Measurements from ENCODE around the gene PTPMT1. TPM values are rescaled to one million over a fixed set of nuclear protein-coding genes. Genes with fewer than 3 reads are reported as not detected.

Gene PTPMT1
- total RNA-seq, 3 donors from 2014 or later, result 47.1 to 54.7 (median 48.8) TPM

Other genes starting within 250 kb of the PTPMT1 start
- not detected for gene MYBPC3, start 212.9 kb upstream of the PTPMT1 start, total RNA-seq
- 1 to 10 TPM in 2 of 3 donors, under 1 TPM in 1; 0.74 to 2.3 (median 1.1) TPM for gene SPI1, start 187.1 kb upstream of the PTPMT1 start, total RNA-seq
- gene SLC39A13, start 157.0 kb upstream of the PTPMT1 start, total RNA-seq, result 10 to 100 TPM; 18.7 to 20.8 (median 19.5) TPM
- gene PSMC3, start 139.2 kb upstream of the PTPMT1 start, total RNA-seq, result 100 to 1,000 TPM; 275 to 300 (median 299) TPM
- under 1 TPM; 0.46 to 0.53 (median 0.52) TPM for gene RAPSN, start 116.5 kb upstream of the PTPMT1 start, total RNA-seq
- gene CELF1, start 12.5 kb upstream of the PTPMT1 start, total RNA-seq, result 100 to 1,000 TPM; 186 to 199 (median 190) TPM
- 10 to 100 TPM; 19.6 to 24.7 (median 21.5) TPM for gene KBTBD4, start 13.4 kb downstream of the PTPMT1 start, total RNA-seq
- gene NDUFS3, start 13.5 kb downstream of the PTPMT1 start, total RNA-seq, result 100 to 1,000 TPM; 164 to 174 (median 170) TPM
- under 1 TPM in 1 of 3 donors, not detected in 2; 0.13 TPM for gene FAM180B, start 21.1 kb downstream of the PTPMT1 start, total RNA-seq
- gene C1QTNF4, start 28.8 kb downstream of the PTPMT1 start, total RNA-seq, result under 1 TPM in 1 of 3 donors, not detected in 2; 0.18 TPM
- 100 to 1,000 TPM; 122 to 147 (median 128) TPM for gene MTCH2, start 77.0 kb downstream of the PTPMT1 start, total RNA-seq
- gene AGBL2, start 149.8 kb downstream of the PTPMT1 start, total RNA-seq, result 1 to 10 TPM in 2 of 3 donors, under 1 TPM in 1; 0.83 to 2.0 (median 1.7) TPM
- gene FNBP4, start 201.7 kb downstream of the PTPMT1 start, total RNA-seq, result 100 to 1,000 TPM; 113 to 129 (median 121) TPM